Inferior parietal cortex (tissue), 1 donor: ENCODE results near the gene LRP10.

Experiments
- DNase-seq: peaks from one replicate; pipeline ENCODE4 v3.0.0-alpha.2; 2016; ENCODE audit errors: extremely low spot score

The LRP10 gene

GRCh38 chr14:22918804-22919600 lies 47.5 kb downstream of the LRP10 start, which contains the start of gene RBM23:
TSS of gene RBM23 (minus strand) at chr14:22919149.
- DNase-seq: peak; percentile 100

- no peak for DNase-seq
Observed at GRCh38 chr14:22919601-22919921, 48.0 kb downstream of the LRP10 start.

GRCh38 chr14:22920697-22921096 lies 49.2 kb downstream of the LRP10 start:
- DNase-seq: no peak

- no peak for DNase-seq
Observed at GRCh38 chr14:22922294-22922693, 50.8 kb downstream of the LRP10 start.

GRCh38 chr14:22923746-22924145 lies 52.2 kb downstream of the LRP10 start:
- no peak for DNase-seq

- DNase-seq: no peak
Observed at GRCh38 chr14:22925513-22925912, 54.0 kb downstream of the LRP10 start.

- no peak for DNase-seq
Observed at GRCh38 chr14:22926316-22926715, 54.8 kb downstream of the LRP10 start.

GRCh38 chr14:22928237-22929103 lies 56.9 kb downstream of the LRP10 start:
- no peak for DNase-seq

- peak; percentile 100 for DNase-seq
Observed at GRCh38 chr14:22929104-22929960, 57.8 kb downstream of the LRP10 start, which contains the start of gene PRMT5. TSS of gene PRMT5 (minus strand) at chr14:22929376. CDS start at chr14:22929361, 15 bp downstream.

GRCh38 chr14:22929961-22930364 lies 58.4 kb downstream of the LRP10 start:
- DNase-seq: peak; percentile 68
